Muscle layer of colon (tissue), 2 donors: ENCODE data around the gene PRKAR1B.

Experiments used
- H3K27ac ChIP-seq: one replicate; pipeline ENCODE4 v1.7.0; 2013; ENCODE audit warnings: low read depth, mild to moderate bottlenecking, low read length, moderate library complexity
- H3K27me3 ChIP-seq, 2 donors: one replicate each; pipeline ENCODE4 v1.7.0; 2013; ENCODE audit warnings: low read length in 2 of 2, mild to moderate bottlenecking in 2 of 2; ENCODE audit not compliant: insufficient read depth in 2 of 2, control insufficient read depth in 1 of 2
- H3K36me3 ChIP-seq: one replicate; pipeline ENCODE4 v1.7.0; 2013; ENCODE audit warnings: mild to moderate bottlenecking, low read length; ENCODE audit not compliant: insufficient read depth
- H3K4me1 ChIP-seq: one replicate; pipeline ENCODE4 v1.7.0; 2013; ENCODE audit warnings: mild to moderate bottlenecking, low read length; ENCODE audit not compliant: insufficient read depth
- H3K4me3 ChIP-seq, 2 donors: one replicate each; pipeline ENCODE4 v1.7.0; 2013; ENCODE audit warnings: low read length in 2 of 2, low read depth in 1 of 2, mild to moderate bottlenecking in 1 of 2, moderate library complexity in 1 of 2
- H3K9ac ChIP-seq: one replicate; pipeline ENCODE4 v1.7.0; 2013; ENCODE audit warnings: low read length
- H3K9me3 ChIP-seq: one replicate; pipeline ENCODE4 v1.7.0; 2013; ENCODE audit warnings: mild to moderate bottlenecking, low read length
- donor health status: abdominal sarcoma.
- donor health status: Adenocarcinoma of cecum.

The PRKAR1B gene

DNA sequence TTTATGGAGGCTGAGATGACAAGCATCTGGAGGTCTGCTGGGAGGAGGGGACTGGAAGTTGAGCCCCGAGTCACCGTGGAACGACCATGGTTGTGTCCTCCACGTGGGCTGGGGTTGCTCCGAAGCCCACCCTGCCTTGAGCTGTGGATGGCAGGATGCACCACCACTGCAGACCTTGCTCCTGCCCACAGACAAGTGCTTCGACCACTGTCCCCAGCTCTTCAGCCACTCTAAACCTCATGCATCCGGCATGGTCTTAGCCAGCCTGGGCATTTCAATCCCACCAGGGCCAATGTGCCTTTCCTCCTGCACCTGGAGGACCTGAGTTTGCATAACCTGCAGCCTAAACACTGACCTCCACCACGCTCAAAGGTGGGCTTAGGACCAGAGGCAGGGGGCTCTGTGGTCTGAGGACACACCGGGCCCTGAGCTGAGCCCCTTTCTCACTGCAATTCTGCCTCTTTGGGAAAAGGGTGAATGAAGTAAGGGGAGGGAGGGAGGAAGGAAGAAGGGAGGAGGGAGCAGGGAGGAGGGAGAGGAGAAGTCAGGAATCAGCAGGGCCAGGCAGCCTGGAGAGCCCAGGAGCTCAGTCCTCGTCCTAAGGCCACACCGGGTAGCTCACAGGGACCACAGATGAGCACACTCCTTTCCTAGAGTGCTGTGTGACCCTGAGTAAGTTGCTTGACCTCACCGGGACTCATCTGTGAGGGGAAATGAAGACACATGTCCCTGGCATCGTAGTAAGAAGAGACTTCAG is 45.4 kb downstream of the PRKAR1B start:
- Histone ChIP-seq H3K27ac (no peak overlapping the region), H3K27me3 (no peaks in the 10 kb centered on the region), H3K4me1 (no peaks in the 10 kb centered on the region), H3K9ac (no peak overlapping the region), H3K36me3 (no peaks in the 10 kb centered on the region), H3K9me3 (peaks cover 3% of the 10 kb centered on the region), H3K4me3 (no peak overlapping the region)

DNA sequence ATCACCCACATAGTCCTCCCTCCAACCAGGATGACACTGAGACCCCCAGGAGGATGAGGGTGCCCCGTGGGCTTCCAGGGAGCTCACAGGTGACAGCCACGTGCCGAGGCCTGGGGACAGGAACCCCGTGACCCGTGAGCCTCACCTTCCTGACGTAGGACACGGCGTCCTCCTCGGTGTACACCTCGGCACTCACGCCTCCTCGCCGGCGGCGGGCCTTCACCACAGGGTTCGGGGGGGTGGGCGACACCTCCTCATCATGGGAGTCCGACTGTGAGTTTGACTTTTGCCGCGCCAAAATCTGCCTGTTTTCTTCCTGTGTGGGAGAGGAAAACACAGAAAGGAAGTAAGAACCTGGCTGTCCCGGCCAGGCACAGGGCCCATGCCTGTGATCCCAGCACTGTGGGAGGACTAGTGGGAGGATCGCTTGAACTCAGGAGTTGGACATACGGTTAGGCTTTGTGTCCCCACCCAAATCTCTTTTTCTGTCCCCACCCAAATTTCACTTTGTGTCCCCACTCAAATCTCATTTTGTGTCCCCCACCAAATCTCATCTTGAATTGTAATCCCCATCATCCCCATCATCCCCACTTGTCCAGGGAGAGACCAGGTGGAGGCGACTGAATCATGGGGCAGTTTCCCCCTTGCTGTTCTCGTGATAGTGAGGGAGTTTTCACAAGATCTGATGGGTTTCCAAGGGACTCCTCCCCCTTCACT is 46.5 kb downstream of the PRKAR1B start:
- no peaks in the 10 kb centered on the region for H3K36me3 ChIP-seq
- no peaks in the 10 kb centered on the region for H3K27me3 ChIP-seq
- H3K4me3 ChIP-seq: no peak overlapping the region
- H3K4me1 ChIP-seq: no peaks in the 10 kb centered on the region
- peaks cover 2% of the 10 kb centered on the region for H3K9me3 ChIP-seq
- no peak overlapping the region for H3K27ac ChIP-seq
- no peak overlapping the region for H3K9ac ChIP-seq

- Histone ChIP-seq H3K9ac (no peak overlapping the region), H3K27me3 (no peaks in the 10 kb centered on the region), H3K36me3 (no peaks in the 10 kb centered on the region), H3K4me1 (no peaks in the 10 kb centered on the region), H3K4me3 (no peak overlapping the region), H3K27ac (no peak overlapping the region), H3K9me3 (no peaks in the 10 kb centered on the region)
Measured at GRCh38 chr7:676972-677385, 50.1 kb downstream of the PRKAR1B start.

GRCh38 chr7:676246-676971 is 50.7 kb downstream of the PRKAR1B start:
- H3K4me1 ChIP-seq: no peaks in the 10 kb centered on the region
- H3K9me3 ChIP-seq: no peaks in the 10 kb centered on the region
- H3K27me3 ChIP-seq: no peaks in the 10 kb centered on the region
- no peak overlapping the region for H3K27ac ChIP-seq
- H3K4me3 ChIP-seq: no peak overlapping the region
- H3K9ac ChIP-seq: no peak overlapping the region
- no peaks in the 10 kb centered on the region for H3K36me3 ChIP-seq

- peak overlapping the region; percentile 6 for H3K9ac ChIP-seq
- H3K27ac ChIP-seq: no peak overlapping the region
- no peaks in the 10 kb centered on the region for H3K9me3 ChIP-seq
- no peaks in the 10 kb centered on the region for H3K4me1 ChIP-seq
- no peaks in the 10 kb centered on the region for H3K36me3 ChIP-seq
- no peaks in the 10 kb centered on the region for H3K27me3 ChIP-seq
- H3K4me3 ChIP-seq: no peak overlapping the region
Measured at GRCh38 chr7:674454-675410, 52.3 kb downstream of the PRKAR1B start.

- Histone ChIP-seq H3K27me3 (no peaks in the 10 kb centered on the region), H3K9me3 (no peaks in the 10 kb centered on the region), H3K4me3 (no peak overlapping the region), H3K4me1 (peaks cover under 1% of the 10 kb centered on the region), H3K9ac (no peak overlapping the region), H3K36me3 (no peaks in the 10 kb centered on the region), H3K27ac (no peak overlapping the region)
Measured at GRCh38 chr7:673681-674453, 53.2 kb downstream of the PRKAR1B start.

GRCh38 chr7:672891-673290 is 54.2 kb downstream of the PRKAR1B start:
- Histone ChIP-seq H3K36me3 (no peaks in the 10 kb centered on the region), H3K4me3 (no peak overlapping the region), H3K9me3 (no peaks in the 10 kb centered on the region), H3K9ac (no peak overlapping the region), H3K27me3 (no peaks in the 10 kb centered on the region), H3K27ac (no peak overlapping the region), H3K4me1 (peaks cover 8% of the 10 kb centered on the region)

DNA sequence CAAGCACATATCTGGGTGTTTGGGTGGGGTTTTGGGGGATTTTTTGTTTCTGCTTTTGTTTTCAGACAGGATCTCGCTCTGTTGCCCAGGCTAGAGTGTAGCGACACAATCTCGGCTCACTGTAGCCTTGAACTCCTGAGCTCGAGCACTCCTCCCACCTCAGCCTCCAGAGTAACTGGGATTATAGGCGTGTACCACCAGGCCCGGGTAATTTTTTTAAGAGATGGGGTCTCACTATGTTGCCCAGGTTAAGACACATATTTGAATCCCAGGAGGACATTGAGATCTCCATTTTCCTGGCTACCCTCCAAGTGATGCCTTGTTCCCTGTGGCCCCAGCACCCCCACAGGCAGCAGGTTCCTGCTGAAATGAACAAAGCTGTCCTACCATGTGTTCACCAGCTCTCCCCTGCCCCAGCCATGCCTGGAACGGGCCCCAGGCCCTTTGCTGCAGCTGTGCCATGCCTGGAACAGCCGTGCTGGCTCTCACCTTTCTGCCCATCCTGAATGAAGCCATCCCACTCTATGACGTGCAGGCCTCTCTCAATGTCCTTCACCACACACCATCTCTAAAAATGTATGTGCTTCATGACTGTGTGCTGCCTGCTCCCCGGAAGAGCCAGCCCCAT is 55.6 kb downstream of the PRKAR1B start:
- Histone ChIP-seq H3K27me3 (no peaks in the 10 kb centered on the region), H3K36me3 (no peaks in the 10 kb centered on the region), H3K9ac (no peak overlapping the region), H3K4me3 (no peak overlapping the region), H3K4me1 (peaks cover 20% of the 10 kb centered on the region), H3K9me3 (no peaks in the 10 kb centered on the region), H3K27ac (no peak overlapping the region)

GRCh38 chr7:670501-671390 is 56.3 kb downstream of the PRKAR1B start:
- H3K4me1 ChIP-seq: peaks cover 27% of the 10 kb centered on the region
- H3K9me3 ChIP-seq: no peaks in the 10 kb centered on the region
- no peak overlapping the region for H3K27ac ChIP-seq
- no peak overlapping the region for H3K9ac ChIP-seq
- H3K4me3 ChIP-seq: no peak overlapping the region
- H3K36me3 ChIP-seq: no peaks in the 10 kb centered on the region
- H3K27me3 ChIP-seq: no peaks in the 10 kb centered on the region
